ENCODE data around the gene STK32C.

DNA sequence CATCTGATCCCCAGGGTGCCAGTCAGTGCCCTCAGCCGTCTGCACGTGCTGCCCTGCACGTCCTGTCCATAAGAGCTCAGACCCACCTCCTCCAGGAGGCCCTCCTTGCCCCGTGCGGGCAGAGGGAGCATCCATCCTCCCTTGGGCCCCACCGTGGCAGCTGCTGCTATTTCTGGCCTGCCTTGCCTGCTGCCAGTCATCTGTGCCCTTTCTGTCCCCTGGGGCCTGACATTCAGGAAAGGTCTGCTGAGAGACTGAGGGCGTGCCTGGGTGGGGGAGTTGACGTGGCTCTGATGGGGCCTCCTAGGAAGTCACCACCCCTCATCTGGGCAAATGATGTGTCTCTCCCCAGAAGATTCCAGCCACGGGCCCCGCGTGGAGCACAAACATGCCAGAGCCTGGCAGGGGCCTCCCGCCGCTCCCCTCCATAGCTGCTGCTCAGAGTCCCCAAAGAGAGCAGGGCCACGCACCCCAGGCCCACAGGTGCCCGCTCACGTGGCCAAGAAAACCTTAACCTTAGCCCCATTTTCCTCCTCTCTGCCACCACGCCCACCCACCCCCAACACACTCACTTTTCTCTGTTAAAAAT, 99.2 kb downstream of the STK32C start:
- TF ChIP-seq POLR2A (IDR thresholded peaks at IDR 0.05) = no peak
- TF ChIP-seq, protein P1, sequence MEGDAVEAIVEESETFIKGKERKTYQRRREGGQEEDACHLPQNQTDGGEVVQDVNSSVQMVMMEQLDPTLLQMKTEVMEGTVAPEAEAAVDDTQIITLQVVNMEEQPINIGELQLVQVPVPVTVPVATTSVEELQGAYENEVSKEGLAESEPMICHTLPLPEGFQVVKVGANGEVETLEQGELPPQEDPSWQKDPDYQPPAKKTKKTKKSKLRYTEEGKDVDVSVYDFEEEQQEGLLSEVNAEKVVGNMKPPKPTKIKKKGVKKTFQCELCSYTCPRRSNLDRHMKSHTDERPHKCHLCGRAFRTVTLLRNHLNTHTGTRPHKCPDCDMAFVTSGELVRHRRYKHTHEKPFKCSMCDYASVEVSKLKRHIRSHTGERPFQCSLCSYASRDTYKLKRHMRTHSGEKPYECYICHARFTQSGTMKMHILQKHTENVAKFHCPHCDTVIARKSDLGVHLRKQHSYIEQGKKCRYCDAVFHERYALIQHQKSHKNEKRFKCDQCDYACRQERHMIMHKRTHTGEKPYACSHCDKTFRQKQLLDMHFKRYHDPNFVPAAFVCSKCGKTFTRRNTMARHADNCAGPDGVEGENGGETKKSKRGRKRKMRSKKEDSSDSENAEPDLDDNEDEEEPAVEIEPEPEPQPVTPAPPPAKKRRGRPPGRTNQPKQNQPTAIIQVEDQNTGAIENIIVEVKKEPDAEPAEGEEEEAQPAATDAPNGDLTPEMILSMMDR (IDR thresholded peaks at IDR 0.05) = no peak

Measured in body of pancreas (tissue), 4 donors.